Kidney capillary endothelial cell (primary cell): ENCODE results near the gene VWA7.
"Not testable (repeated sequence)": the region's sequence is repeated elsewhere in the genome, so short reads cannot be mapped to it uniquely, and the experiment has no call there.

Experiments
- DNase-seq: peaks from one replicate; pipeline ENCODE4 v3.0.0-alpha.2; 2018; ENCODE audit warnings: low spot score

VWA7 gene

DNA sequence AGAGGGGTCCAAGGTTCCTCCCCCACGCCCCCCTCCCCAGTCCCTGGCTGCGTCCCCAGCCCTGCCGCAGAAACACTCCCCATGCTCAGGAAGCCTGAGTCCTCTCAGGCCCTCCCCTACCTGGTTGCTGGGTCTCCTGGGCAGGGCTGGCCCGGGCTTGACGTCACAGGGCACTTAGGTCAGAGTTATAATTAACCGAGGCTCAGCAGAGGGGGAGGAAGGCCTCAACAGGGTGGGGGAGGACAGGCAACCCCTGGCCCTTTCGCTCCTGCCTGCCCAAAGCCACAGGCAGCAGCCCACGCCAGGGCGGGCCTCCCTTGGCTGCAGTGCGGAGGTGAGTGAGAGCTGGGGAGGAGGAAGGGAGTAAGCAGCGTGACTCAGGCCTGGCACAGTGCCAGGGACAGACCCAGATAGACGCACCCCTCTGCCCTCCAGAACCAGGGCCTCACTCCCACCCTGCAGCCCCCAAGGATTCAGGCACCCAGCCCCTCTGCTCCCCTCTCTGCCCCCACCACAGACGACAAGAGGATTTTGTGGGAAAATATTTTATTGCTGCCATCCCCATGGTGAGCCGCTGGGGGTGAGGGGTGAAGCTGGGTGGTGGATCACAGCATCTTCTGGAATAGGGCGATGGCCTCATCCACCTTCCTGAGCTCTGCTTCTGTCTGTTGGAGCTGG, at the start of gene VWA7:
VWA7 (minus strand) TSS at position 340 of the 678 bp plus-strand sequence. CDS start 549 bp downstream, outside the sequence.
- no peak for DNase-seq

GRCh38 chr6:31826793-31827285, 49.7 kb upstream of the VWA7 start:
- DNase-seq = no peak

DNA sequence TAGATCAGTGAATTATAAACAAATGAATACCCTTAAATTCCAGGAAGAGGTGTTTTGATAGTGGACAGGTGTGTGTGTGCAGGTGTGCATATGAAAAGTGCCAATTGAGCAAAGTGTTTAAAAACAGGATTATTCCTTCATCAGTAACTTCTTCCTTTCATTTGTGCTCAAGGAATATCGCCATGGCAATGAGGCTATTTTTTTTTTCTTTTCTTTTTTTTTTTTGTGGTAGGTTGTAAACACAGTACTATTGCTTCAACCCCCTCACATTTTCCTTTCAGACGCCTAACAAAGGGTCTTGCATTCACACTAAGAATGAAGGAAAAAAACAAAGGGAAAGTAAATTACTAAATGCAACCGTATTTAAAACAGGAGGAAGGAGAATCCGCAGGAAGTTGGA, 48.4 kb upstream of the VWA7 start:
- no peak for DNase-seq

DNA sequence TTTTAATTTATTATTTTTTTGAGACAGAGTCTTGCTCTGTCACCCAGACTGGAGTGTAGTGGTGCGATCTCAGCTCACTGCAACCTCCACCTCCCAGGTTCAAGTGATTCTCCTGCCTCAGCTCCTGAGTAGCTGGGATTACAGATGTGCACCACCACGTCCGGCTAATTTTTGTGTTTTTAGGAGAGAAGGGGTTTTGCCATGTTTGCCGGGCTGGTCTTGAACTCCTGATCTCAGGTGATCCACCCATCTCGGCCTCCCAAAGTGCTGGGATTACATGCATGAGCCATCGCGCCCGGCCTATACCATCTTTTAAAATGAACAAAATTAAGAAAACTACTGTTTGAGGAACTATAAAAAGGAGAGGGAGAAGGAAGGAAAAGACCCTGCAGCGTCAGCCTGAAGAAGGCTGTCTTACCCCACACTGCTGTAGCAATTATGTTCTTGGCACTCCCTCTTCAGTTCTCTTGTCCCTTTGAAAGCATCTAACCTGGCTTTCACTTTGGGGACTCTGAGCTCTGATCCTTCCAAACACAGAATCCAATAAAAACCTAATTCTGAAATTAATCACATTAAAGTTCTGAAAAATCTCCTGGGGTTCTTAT, 46.6 kb upstream of the VWA7 start:
- DNase-seq = not testable (repeated sequence)

GRCh38 chr6:31822036-31822821, 45.1 kb upstream of the VWA7 start:
- DNase-seq = no peak

GRCh38 chr6:31821301-31822035, 44.3 kb upstream of the VWA7 start:
- DNase-seq = no peak

- not testable (repeated sequence) for DNase-seq
These were observed 43.3 kb upstream of the VWA7 start for GRCh38 chr6:31820399-31820798.

- DNase-seq = no peak
These were observed 42.8 kb upstream of the VWA7 start for GRCh38 chr6:31819871-31820299.

DNA sequence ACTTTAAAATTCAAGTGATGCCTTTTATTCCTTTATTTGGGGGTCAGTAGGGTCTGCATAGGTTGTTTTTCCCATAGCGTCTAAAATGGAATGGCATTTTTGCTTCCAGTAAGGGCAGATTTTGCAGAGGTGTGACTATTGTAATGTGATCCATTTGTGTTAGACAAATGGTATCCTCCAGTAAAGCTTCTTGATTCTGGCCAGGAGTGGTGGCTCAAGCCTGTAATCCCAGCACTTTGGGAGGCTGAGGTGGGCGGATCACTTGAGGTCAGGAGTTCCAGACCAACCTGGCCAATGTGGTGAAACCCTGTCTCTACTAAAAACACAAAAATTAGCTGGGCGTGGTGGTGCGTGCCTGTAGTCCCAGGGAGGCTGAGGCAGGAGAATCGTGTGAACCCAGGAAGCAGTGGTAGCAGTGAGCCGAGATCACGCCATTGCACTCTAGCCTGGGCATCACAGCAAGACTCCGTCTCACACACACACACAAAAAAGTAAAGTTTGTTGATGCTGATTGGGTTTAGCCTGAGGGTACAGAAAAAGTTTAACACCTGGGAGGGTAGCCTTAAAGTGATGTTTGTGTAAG, 40.9 kb upstream of the VWA7 start:
- not testable (repeated sequence) for DNase-seq

GRCh38 chr6:31817133-31817928, 40.2 kb upstream of the VWA7 start:
- DNase-seq = not testable (repeated sequence)

- DNase-seq = peak; percentile 94
These were observed 38.1 kb upstream of the VWA7 start, which contains the start of the genes HSPA1A and HSPA1L for GRCh38 chr6:31815025-31815838. Gene HSPA1A, plus strand, starts transcription at chr6:31815543. Its CDS starts 214 bp downstream, at chr6:31815757. Gene HSPA1L, minus strand, starts transcription at chr6:31815283. Its CDS starts 3,311 bp downstream, at chr6:31811972.

DNA sequence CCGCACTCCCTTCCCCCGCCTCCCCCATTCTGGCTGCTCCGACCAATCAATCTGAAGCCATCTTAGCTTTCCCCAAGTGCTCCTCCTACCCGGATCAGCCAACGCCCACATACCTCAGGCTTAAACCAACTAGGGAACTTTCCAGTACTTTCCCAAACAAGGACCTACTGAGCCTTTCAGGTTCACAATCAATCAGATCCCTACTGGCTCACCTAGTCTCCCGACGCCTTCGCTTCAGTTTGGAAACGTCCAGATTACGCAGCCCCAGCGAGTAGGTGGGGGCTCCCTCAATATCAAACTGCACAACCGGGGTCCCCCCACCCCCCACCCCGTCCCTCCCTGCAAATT, 37.5 kb upstream of the VWA7 start:
- DNase-seq = peak; percentile 92

DNA sequence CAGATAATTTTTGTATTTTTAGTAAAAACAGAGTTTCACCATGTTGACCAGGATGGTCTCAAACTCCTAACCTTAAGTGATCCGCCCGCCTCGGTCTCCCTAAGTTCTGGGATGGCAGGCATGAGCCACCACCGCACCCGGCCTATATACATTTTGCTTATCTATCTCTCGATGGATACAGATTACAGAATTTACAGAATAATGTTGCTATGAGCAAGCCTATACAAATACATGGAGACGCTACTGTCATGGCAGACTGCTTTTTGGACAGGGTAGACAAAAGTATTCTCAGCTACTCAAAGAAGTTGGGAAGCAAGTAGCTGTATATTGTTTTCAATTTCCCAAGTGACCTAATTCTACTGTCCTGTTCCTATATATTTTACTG, 36.3 kb upstream of the VWA7 start:
- DNase-seq = no peak

- no peak for DNase-seq
These were observed 34.5 kb upstream of the VWA7 start for GRCh38 chr6:31811645-31812044.

- not testable (repeated sequence) for DNase-seq
These were observed 31.5 kb upstream of the VWA7 start for GRCh38 chr6:31808599-31808998.

DNA sequence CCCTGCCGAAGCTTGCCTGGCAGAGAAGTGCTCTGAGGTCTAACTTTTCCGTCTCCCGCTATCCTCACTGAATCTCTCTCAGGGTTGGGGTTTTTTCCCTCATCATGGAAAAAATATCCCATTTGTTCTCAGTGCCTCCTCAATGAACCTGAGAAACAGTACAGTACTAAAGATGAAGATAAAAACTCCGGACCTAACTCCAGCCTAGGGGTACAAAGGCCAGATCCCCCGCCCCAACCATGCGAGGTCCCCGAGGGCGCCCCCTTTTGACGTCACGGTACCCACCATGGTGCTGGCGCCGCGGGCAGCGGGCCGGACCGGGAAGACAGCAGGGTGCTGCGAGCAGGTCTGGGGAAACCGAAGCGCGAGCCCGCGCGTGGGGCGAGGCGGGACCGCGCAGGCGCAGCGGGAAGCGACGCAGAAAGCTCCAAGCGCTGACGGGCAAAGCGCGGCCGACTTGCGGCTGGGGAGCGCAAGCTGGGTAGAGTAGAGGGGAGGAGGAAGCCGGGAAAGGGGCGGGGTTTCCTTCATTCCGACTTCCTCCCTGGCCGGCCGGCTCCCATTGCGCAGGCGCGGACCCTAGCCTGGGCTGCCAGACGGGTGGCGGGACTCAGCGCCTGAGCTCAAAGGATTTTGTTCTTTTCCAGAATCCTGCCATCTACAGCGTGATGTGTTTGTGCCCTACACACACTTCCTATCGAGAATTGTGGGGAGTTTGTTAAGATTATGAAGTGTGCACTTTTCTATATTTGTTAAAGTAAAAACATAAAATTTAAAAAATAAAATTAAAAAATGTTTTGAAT, 29.5 kb upstream of the VWA7 start, which contains the start of gene LSM2:
LSM2 (minus strand) TSS at position 497 of the 803 bp plus-strand sequence; CDS start at position 288, 209 bp downstream.
- peak; percentile 96 for DNase-seq

DNA sequence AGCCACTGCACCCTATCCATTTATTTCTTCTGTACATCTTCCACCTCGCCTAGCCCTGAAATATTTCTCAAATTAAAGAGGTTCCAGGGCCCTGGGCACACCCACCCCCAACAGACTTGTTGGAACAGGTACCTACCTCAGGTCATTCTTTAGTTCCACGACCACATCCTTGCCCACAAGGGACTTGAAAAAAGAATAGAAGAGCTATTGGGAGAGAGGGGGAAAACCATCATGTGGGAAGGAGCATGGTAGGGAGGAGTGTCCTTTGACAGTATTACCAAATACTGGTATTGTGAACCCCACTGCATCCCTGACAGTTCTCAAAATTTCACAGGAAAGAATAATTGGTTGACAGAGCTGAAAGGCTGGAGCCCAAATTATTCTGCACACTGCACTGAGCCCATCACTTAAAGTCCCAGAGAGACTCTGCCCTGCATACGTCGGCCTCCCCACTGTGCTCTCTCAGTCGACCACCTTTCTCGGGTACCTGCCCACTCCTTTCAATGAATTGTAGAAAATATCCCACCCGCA, 28.9 kb upstream of the VWA7 start:
- DNase-seq = no peak
